Effector memory CD4-positive, alpha-beta T cell (primary cell): ENCODE data around the gene TEX52.

Experiments used
- DNase-seq, 3 donors: peaks; one replicate each; pipeline ENCODE4 v3.0.0-alpha.2; 2020
- H3K27ac ChIP-seq: 2 replicates; pipeline ENCODE4 v1.7.0; 2013; ENCODE audit warnings: mild to moderate bottlenecking, low read length, moderate library complexity; ENCODE audit not compliant: insufficient read depth, poor library complexity, severe bottlenecking
- H3K27me3 ChIP-seq: replicated peaks from 2 replicates; pipeline ENCODE4 v1.7.0; 2013; ENCODE audit warnings: mild to moderate bottlenecking, low read length; ENCODE audit not compliant: insufficient read depth, control insufficient read depth, poor library complexity, severe bottlenecking
- H3K36me3 ChIP-seq: 2 replicates; pipeline ENCODE4 v1.7.0; 2013; ENCODE audit warnings: mild to moderate bottlenecking, low read length, moderate library complexity; ENCODE audit not compliant: control insufficient read depth, insufficient read depth
- H3K4me1 ChIP-seq: 2 replicates; pipeline ENCODE4 v1.7.0; 2013; ENCODE audit warnings: low read length, mild to moderate bottlenecking; ENCODE audit not compliant: control insufficient read depth, insufficient read depth, poor library complexity, severe bottlenecking
- H3K4me3 ChIP-seq: 2 replicates; pipeline ENCODE4 v1.7.0; 2013; ENCODE audit warnings: low read length, low read depth, mild to moderate bottlenecking; ENCODE audit not compliant: insufficient read depth, poor library complexity, severe bottlenecking
- H3K9me3 ChIP-seq: 2 replicates; pipeline ENCODE4 v1.7.0; 2013; ENCODE audit warnings: mild to moderate bottlenecking, low read length, moderate library complexity; ENCODE audit not compliant: control insufficient read depth

Gene TEX52

DNA sequence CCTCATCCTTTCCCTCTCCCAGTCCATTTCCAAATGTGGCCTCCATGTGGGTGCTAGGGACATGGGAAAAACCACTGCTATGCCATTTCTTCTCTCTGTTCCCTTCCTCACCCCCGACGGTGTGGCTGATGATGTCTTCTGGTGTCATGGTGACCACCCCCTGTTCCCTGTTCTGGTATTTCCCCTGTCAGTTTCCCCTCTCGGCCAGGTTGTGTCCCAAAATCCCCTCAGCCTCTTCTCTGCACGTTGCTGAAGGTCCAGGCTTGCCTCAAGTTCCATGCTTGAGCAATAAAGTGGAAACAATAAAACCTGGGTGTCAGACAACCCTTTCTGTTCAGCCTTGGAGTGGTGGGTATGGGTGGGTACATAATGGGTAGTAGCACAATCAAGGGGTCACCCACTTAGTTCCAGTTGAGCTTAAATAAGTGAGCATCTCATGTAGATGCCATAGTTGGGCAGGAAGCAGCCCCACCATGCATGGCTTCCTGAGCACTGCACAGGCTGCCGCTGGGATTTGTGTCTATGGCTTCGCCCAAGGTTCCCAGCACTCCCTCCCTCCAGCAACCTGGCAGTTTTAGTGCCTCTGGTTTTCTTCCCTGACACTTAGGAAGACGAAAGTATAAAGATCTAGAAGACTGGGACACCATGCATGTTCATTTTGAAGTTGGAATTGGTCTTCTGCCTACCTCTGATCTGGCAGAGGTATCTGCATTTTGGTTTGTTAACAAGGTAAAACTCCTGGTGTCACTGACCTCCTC is 53.0 kb downstream of the TEX52 start:
- H3K9me3 ChIP-seq: no peaks in the 10 kb centered on the region
- DNase-seq: no peak
- H3K4me1 ChIP-seq: no peaks in the 10 kb centered on the region
- no peaks in the 10 kb centered on the region for H3K27me3 ChIP-seq
- H3K27ac ChIP-seq: no peak overlapping the region
- H3K36me3 ChIP-seq: peaks cover 51% of the 10 kb centered on the region
- no peak overlapping the region for H3K4me3 ChIP-seq

DNA sequence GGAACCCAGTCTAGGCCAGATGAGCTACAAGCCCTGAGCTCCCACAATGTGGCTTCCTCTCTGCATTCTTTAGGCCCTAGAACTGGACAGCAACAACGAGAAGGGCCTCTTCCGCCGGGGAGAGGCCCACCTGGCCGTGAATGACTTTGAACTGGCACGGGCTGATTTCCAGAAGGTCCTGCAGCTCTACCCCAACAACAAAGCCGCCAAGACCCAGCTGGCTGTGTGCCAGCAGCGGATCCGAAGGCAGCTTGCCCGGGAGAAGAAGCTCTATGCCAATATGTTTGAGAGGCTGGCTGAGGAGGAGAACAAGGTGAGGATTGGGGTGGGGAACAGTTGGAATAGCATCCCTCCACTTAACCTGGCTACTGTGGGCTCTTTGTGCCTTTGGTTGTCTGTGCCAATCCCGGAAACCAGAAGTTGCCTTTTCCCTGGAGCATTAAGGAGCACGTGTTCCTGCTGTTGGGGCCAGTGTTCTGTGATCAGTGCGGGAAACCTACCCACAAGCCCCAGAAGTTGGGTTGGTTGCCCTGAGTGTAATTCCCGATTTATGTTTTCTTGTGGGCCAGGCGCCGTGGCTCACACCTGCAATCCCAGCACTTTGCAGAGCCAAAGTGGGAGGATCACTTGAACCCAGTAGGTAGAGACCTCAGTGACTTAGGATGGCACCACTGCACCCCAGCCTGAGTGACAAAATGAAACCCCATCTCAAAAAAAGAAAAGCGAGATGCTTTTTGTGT is 55.6 kb downstream of the TEX52 start:
- Histone ChIP-seq H3K27me3 (no peaks in the 10 kb centered on the region), H3K36me3 (peaks cover 64% of the 10 kb centered on the region), H3K4me3 (no peak overlapping the region), H3K9me3 (no peaks in the 10 kb centered on the region), H3K4me1 (peaks cover 10% of the 10 kb centered on the region), H3K27ac (no peak overlapping the region)
- no peak for DNase-seq

DNA sequence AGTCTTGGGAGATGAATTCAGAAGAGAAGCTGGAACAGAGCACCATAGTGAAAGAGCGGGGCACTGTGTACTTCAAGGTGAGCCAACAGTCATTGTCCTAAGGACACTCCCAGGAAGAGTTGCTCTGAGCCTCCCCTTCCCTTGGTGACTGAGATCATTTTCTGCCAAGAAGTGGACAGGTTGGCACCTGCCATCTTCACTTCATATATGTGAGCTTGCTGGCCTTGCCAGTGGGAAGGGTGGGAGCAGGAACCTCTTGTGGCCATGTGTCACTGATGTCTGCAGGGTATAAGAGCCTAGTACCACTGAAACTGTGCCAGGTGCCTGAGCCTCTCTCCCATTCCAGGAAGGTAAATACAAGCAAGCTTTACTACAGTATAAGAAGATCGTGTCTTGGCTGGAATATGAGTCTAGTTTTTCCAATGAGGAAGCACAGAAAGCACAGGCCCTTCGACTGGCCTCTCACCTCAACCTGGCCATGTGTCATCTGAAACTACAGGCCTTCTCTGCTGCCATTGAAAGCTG is 56.7 kb downstream of the TEX52 start:
- Histone ChIP-seq H3K9me3 (no peaks in the 10 kb centered on the region), H3K4me3 (no peak overlapping the region), H3K27ac (no peak overlapping the region), H3K27me3 (no peaks in the 10 kb centered on the region), H3K36me3 (peaks cover 64% of the 10 kb centered on the region), H3K4me1 (peaks cover 11% of the 10 kb centered on the region)
- no peak for DNase-seq
